ENCODE data around the gene STMN1. TPM values are rescaled to one million over a fixed set of nuclear protein-coding genes. Genes with fewer than 3 reads are reported as not detected.

The STMN1 gene
- total and polyA plus RNA-seq, 2 of the 8 experiments (the other 6 are each of a cell fraction or from before 2014, with no cell fraction given), result 116 to 564 TPM

DNA sequence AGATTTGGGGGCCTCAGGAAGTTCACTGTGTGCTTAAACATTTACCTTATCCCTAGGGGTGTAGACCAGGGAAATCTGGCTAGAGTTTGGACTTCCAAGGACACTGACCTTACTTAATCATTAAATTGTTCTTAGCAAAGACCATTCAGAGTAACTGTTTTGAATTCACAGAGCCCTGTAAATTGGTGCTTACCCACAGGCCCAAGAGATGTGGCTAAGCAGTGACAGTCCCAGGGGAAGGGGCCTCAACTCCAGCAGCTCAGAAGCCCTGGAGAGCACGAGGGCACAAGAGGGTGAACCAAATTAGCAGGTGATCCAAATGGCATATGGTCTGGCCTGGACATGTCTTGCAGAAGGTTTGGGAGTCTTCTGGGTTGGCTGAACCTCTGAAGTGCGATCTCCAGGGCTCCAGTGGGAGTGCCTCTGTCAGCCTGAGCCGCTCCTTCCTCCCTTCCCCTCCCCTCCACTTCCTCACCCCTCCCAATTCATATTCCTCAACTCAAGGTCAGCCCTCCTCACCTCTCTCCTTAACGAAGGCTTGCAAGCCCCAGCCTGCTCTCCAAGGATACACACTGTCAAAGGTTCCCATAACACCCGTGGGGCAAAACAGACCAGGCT is 35.0 kb downstream of the STMN1 start:
- Histone ChIP-seq H3K23me2 (ENCODE audit: low read depth, low read length) (peaks cover 8% of the 10 kb centered on the region), H3K27ac (ENCODE audit: low read depth, low read length) (no peak overlapping the region), H4K91ac (replicated peaks; ENCODE audit: insufficient read length, low read length) (no peak overlapping the region), H3K4me3 (ENCODE audit: extremely low read depth in 1 of 4, insufficient read depth in 2 of 4, low read depth in 3 of 4, low read length in 4 of 4) (no peak overlapping the region), H2BK20ac (ENCODE audit: low read length) (no peak overlapping the region), H4K5ac (ENCODE audit: insufficient read length, low read depth, low read length) (no peak overlapping the region), H3K18ac (ENCODE audit: extremely low read depth, low read length) (no peak overlapping the region), H2BK120ac (replicated peaks; ENCODE audit: low read depth, low read length) (no peak overlapping the region), H3K79me2 (ENCODE audit: control insufficient read depth in 1 of 2, insufficient read depth in 2 of 2, low read length in 2 of 2) (no peaks in the 10 kb centered on the region), H3K79me1 (ENCODE audit: low read depth, low read length) (peaks cover 2% of the 10 kb centered on the region), H3K23ac (ENCODE audit: insufficient read length) (no peak overlapping the region), H2AFZ (ENCODE audit: low read length) (no peak overlapping the region), H2BK12ac (ENCODE audit: low read depth, low read length) (no peak overlapping the region), H3K4me2 (ENCODE audit: insufficient read depth in 1 of 2, low read depth in 2 of 2, low read length in 2 of 2) (no peak overlapping the region), H3K4me1 (replicated peaks in 1 of 4; ENCODE audit: control insufficient read depth in 3 of 4, insufficient read depth in 4 of 4, low read length in 3 of 4) (peaks cover 3 to 23% (median 19%) of the 10 kb centered on the region in 4 experiments), H2BK5ac (ENCODE audit: low read depth, low read length) (peak overlapping the region; percentile 60; the same call in 1 of the 2 replicates), H3K27me3 (replicated peaks in 1 of 4; ENCODE audit: control insufficient read depth in 3 of 4, extremely low read depth in 1 of 4, insufficient read depth in 3 of 4, low read length in 3 of 4) (peaks cover 0 to 2% (median 0%) of the 10 kb centered on the region in 4 experiments; a peak in 2 of 7 replicates), H3K36me3 (ENCODE audit: control insufficient read depth in 2 of 4, insufficient read depth in 4 of 4, low read length in 3 of 4) (no peaks in the 10 kb centered on the region), H4K8ac (ENCODE audit: extremely low read depth, insufficient read depth, low read length) (no peak overlapping the region), H3K9ac (replicated peaks in 1 of 4; ENCODE audit: extremely low read depth in 1 of 4, low read depth in 3 of 4, low read length in 3 of 4) (no peak overlapping the region), H2AK5ac (ENCODE audit: low read depth, low read length) (no peak overlapping the region), H4K20me1 (replicated peaks in 1 of 2; ENCODE audit: control insufficient read depth in 1 of 2, insufficient read depth in 2 of 2, low read length in 2 of 2) (no peaks in the 10 kb centered on the region), H3K56ac (replicated peaks; ENCODE audit: insufficient read length, low read depth, low read length) (no peak overlapping the region), H3K14ac (ENCODE audit: insufficient read length) (no peak overlapping the region), H3K9me3 (ENCODE audit: insufficient read depth in 2 of 2, low read depth in 1 of 2, low read length in 1 of 2) (no peaks in the 10 kb centered on the region), H3K4ac (replicated peaks; ENCODE audit: insufficient read length, low read depth, low read length) (no peak overlapping the region), H2BK15ac (ENCODE audit: low read length) (no peak overlapping the region)
- DNase-seq (ENCODE audit: low read depth in 1 of 2, low spot score in 2 of 2), result no peak
- CTCF ChIA-PET (ENCODE audit: partially characterized antibody), result interaction anchor here (0.9 to 1.5 kb wide), 4 partner anchors 18 to 139 kb away, joined by 3 to 4 read pairs (median 4); no protein-coding TSS in a partner anchor
- WGBS, 2 experiments (ENCODE audit: extremely low coverage in 1 of 2, insufficient coverage in 1 of 2, insufficient read length in 1 of 2, insufficient replicate concordance in 2 of 2, low coverage in 1 of 2, low lambda C conversion rate in 2 of 2, missing lambda C conversion rate in 1 of 2), result 67% methylated on average over 4 of the region's 5 CpGs; no CpG with 5 or more reads in 1 of the 2 experiments
- POLR2A ChIA-PET (ENCODE audit: partially characterized antibody), result interaction anchor here (1.1 to 1.7 kb wide), 3 partner anchors 9 to 36 kb away, joined by 3 to 8 read pairs (median 4); no protein-coding TSS in a partner anchor
- FAIRE-seq, result no peak
- TF ChIP-seq TCF12 (IDR thresholded peaks at IDR 0.05; ENCODE audit: low read depth, low read length) (no peak), RXRA (IDR thresholded peaks at IDR 0.05; ENCODE audit: insufficient read depth, low read depth, low read length) (no peak), PHF8 (conservative IDR thresholded peaks at IDR 0.05; ENCODE audit: low read depth, low read length) (no peak), KDM5A (IDR thresholded peaks at IDR 0.05; ENCODE audit: low read length) (no peak), SIX5 (IDR thresholded peaks at IDR 0.05; ENCODE audit: low read depth, low read length) (no peak), ASH2L (IDR thresholded peaks at IDR 0.05; ENCODE audit: low read length) (no peak), CBX5 (IDR thresholded peaks at IDR 0.05; ENCODE audit: low read depth, low read length) (no peak), CHD2 (IDR thresholded peaks at IDR 0.05; ENCODE audit: low read length) (no peak), HDAC6 (IDR thresholded peaks at IDR 0.05; ENCODE audit: low read depth, low read length) (no peak)
- TF ChIP-seq, protein P1, sequence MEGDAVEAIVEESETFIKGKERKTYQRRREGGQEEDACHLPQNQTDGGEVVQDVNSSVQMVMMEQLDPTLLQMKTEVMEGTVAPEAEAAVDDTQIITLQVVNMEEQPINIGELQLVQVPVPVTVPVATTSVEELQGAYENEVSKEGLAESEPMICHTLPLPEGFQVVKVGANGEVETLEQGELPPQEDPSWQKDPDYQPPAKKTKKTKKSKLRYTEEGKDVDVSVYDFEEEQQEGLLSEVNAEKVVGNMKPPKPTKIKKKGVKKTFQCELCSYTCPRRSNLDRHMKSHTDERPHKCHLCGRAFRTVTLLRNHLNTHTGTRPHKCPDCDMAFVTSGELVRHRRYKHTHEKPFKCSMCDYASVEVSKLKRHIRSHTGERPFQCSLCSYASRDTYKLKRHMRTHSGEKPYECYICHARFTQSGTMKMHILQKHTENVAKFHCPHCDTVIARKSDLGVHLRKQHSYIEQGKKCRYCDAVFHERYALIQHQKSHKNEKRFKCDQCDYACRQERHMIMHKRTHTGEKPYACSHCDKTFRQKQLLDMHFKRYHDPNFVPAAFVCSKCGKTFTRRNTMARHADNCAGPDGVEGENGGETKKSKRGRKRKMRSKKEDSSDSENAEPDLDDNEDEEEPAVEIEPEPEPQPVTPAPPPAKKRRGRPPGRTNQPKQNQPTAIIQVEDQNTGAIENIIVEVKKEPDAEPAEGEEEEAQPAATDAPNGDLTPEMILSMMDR (IDR thresholded peaks at IDR 0.05; ENCODE audit: control extremely low read depth in 1 of 3, insufficient read depth in 1 of 3, low read depth in 1 of 3, low read length in 3 of 3), result no peak

Data from H1 (cell line).